Measurements from ENCODE around the gene TTC39B.
A peak's percentile ranks its signal among the peaks of the same experiment; 100 is the strongest.

Gene TTC39B

DNA sequence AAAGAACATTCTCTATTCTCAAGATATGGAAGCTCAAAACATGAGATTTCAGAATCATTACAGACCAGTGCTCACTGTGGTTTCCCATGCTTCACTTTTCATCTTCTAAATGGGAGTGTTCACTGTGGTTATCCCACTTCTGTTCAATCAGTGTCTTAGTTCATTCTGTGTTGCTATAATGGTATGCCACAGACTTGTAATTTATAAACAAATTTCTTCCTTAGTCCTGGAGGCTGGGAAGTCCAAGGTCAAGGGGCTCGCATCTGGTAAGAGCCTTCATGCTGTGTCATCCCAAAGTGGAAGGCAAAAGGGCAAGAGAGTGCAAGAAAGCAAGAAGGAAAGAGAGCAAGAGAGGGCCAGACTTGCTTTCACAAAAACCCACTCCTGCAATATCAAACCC lies 146.3 kb downstream of the TTC39B start:
- no peak for DNase-seq

DNA sequence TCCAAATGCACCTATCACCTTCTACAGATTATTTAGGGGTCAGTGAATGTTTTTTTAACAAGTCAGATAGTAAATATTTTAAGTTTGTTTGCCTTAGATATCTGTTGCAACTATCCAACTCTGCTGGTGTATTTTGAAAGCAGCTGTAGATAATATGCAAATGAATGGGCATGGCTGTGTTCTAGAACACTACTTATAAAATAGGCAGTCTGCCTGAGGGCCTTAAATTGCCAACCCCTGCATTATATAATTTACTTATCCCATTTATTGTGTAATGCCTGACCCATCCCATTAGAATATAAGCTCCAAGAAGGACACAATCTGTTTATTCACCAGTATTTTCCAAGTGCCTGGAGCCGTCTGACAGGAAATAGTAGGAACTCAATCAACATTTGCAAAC lies 149.0 kb downstream of the TTC39B start:
- peak; percentile 18 for DNase-seq

DNA sequence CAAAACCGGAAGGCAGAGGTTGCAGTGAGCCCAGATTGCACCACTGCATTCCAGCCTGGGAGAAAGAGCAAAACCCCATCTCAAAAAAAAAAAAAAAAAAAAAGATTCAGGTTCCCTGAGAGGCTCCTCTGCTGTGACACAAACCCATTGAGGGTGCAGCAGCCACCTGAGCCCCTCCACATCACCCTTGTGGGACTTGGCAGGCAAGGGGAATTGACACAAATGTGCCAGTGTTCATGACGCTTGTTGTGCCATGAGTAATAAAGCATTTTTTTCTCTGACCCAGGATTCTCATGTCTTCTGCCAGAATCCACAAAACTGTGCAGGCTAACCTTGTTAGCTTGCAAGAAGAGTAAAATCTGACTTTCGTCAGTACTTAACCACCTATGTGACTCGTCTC lies 149.6 kb downstream of the TTC39B start:
- no peak for DNase-seq

DNA sequence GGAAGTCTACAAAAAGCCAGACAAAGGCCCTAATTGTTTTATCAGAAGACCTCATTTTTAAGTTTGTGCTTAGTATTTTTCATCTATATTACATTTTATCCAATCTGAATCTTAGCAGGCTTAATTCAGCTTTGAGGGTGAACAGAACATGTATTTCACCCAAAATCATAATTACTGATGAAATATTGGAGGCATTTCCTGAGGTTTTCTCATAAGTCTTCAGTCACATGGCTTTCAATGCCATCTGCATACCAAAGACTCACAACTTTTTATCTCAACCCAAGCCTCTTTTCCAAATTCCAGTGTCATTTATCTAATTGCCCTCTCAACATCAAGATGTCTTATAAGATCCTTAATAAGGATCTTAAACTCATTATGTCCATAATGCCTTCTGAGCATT lies 150.8 kb downstream of the TTC39B start:
- DNase-seq, result peak; percentile 66

- no peak for DNase-seq
These were observed 151.2 kb downstream of the TTC39B start for GRCh38 chr9:15155826-15156225.

DNA sequence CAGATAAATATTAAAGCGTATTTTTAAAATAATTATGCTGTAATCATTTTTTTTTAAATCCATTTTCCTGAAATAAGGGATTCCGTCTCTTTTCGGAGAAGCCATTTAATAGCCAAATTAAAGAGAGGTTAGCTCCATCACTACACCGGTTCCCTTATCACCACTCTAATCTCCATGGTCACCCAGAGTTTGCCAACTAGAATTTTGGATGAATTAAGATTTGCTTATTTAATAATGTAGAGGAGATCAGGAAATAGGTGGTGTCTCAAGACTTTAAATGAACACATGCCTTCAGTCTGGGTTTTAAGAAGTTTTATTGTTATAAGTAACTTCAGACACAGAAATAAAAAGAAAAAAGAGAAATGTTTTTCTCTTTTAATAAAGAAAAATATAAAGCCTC lies 151.7 kb downstream of the TTC39B start:
- DNase-seq, result no peak

DNA sequence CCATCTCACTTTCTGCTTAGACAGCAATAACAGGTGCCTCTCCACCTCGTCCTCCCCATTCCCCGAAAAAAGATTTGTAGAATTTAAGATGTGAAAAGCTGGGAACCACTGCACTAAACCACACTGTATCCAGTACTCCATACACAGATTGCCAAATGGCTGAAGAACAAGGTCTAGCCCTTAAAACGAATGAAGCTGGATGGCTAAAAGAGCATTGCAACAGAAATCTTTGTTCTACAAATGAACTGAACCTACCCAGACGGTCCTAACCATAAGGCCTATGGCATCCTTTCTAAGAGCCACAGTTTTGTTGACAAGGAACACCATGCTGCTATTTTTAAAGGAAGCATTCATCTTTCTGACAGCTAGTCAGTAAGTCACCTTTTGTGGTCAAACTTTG lies 152.3 kb downstream of the TTC39B start:
- DNase-seq, result no peak

GRCh38 chr9:15153961-15154360 lies 153.1 kb downstream of the TTC39B start:
- DNase-seq, result no peak

DNA sequence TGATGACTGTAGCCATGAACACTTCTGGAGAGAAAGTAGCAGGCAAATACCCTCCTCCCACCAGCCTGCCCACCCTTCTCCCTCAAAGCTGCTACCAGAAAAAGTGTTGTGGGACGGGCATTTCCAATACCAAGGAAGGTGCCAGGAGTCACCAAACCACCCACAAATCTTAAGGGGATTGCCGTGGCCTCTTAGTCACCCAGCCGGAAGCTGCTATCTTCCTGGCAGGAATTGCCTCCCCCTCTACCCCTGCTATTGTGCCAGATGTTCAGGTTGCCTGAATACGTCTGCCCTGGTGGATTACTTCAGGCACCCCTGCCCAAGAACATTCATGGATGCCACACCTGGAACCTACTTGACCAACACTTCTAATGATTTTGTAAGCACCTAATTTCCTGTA lies 156.1 kb downstream of the TTC39B start:
- no peak for DNase-seq

GRCh38 chr9:15149450-15149849 lies 157.6 kb downstream of the TTC39B start:
- no peak for DNase-seq

DNA sequence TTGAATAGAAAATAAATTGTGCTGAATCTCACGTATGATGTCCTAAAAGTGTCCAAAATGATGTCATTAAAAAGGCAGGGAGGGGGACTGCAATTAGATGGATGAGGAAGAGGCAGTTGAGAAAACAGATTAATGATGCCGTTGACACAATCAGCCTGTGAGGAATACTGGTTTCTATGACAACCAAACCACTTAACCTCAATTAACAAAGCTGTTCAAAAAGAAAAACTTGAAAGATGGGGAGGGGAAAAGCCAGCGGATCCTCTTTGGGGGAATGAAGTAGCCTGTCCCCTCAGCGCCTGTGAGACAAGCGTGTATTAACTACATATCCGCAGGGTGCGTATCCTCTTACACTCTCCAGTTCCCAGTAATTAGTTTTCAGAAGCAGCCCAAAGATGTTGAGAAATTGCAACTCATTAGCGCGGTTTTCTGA lies 160.7 kb downstream of the TTC39B start:
- DNase-seq, result peak; percentile 57

DNA sequence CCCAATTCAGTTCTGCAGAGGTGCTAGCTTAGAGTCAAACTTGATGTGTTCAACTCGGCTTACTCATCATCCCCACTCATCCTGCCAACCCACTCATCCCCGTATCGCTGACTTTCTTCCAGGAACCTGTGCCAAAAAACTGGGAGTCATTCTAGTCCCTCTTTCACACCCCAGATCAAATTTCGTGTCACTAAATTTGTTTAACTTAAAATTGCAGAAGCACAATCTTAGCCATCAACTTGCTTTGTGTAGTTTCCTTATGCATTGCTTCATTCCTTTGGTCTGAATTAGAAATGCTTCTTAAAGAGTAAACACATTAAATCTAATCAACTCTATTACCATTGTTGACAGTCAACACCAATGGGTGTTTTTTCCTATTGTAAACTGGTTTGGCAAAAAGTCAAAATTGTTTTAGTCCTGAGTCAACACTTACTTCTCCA lies 162.4 kb downstream of the TTC39B start:
- no peak for DNase-seq

DNA sequence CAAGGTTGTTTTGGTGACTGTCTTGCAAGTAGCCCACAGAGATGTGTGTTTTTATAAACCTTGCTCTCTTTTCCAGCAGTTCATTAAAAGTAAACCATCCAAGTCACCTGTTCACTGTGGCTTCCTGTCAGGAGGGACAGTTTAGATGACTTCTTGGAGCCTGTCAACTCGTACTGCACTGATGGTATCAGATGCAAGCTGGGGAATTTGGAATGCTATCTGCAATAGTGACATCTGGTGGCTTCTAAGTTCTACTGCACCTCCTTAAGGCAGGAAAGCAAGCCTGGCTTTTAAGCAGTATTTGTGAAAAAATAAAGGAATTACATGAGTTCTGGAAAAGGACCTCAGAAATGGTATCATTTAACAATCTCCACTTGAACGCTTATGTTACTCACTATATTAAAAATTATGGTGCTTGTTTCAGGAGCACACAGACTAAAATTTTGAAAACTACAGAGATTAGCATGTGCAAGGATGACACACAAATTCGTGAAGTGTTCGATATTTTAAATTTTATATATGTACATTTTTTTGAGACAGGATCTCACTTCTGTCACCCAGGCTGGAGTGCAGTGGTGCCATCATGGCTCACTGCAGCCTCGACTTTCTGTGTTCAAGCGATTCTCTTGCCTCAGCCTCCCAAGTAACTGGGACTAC lies 164.0 kb downstream of the TTC39B start:
- DNase-seq, result peak; percentile 70

DNA sequence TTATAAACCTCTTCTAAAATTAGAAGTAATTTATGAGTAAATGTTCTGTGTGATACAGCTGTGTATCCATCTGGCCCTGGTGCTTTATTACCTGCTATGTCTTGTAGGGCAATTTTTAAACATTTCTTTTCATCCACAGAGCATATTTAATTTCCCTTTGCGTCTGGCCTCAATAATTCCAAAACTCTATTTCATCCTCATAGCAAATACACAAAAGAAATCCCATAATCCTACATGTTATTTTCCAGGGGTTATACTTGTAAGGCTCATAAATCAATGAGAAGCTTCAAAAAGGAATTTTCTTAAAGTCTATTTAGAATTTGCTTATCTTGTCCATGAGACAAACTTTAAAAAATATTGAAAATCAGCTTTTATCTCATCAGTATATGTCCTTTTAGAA lies 167.0 kb downstream of the TTC39B start:
- no peak for DNase-seq

- no peak for DNase-seq
These were observed 167.5 kb downstream of the TTC39B start for GRCh38 chr9:15139469-15139868.

- no peak for DNase-seq
These were observed 168.7 kb downstream of the TTC39B start for GRCh38 chr9:15138357-15138686.

- DNase-seq, result no peak
These were observed 169.2 kb downstream of the TTC39B start for GRCh38 chr9:15137658-15138356.

DNA sequence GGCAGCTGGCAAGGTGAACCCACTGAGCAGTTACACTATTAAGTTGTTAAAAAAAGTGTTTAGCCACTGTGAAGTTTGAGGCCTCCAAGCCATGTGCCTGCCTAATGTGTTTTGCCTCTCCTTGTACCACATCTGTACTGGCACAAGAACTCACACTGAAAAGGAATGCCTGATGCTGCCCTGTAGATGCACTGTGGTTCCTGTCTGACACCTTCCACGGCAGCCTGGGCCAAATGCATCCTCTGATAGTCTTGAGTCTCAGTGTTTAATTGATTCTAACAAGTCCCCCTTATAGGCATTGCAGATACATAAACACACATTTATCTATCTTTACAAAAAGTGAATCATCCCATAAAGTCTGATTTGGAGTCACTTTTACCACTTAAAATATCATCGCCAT lies 169.9 kb downstream of the TTC39B start:
- DNase-seq, result no peak

DNA sequence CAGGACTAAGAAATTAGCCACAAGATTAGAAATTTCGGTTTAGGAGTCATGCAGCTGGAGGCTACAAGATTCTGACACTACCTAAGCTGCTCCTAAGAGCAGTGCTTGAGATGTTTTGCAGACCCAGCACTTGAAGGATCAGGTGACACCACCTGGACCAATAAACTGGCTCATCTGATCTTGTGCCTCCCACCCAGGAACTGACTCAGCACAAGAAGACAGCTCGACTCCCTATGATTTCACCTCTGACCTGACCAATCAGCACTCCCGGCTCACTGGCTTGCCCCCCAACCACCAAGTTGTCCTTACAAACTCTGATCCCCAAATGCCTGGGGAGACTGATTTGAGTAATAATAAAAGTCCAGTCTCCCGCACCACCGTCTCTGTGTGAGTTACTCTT lies 170.4 kb downstream of the TTC39B start:
- peak; percentile 9 for DNase-seq

DNA sequence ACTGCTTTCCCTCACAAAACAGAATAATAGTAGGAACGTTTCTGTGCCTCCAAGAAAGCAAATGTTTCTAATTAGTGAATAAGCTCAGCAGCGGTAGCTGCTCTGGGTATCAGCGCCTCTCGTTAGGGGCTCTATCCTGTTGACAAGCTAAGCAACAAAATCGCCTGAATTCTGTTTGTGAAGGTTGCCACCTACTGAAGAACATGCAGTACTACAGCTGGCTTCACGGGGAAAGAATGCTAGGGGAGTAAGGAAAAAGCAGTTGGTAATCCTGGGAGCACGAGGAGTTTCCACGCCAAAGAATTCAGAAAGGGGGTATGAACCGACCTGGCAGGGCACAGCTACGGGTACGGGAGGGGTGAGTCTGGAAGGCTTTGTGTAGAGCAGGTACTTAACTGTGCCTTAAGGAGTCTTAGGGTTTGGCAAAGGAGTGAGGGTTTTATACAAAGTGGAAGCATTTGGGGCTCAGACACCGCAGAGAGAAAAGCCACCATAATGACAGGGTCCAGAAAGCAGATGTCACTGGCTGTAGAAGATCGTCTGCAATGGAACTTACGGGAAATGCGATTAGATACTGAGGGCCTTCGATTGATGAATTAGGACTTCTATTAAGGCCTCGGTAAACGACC lies 171.7 kb downstream of the TTC39B start:
- peak; percentile 90 for DNase-seq

- DNase-seq, result no peak
These were observed 173.5 kb downstream of the TTC39B start for GRCh38 chr9:15133488-15133887.

GRCh38 chr9:15132091-15132490 lies 174.9 kb downstream of the TTC39B start:
- DNase-seq, result no peak

- no peak for DNase-seq
These were observed 175.9 kb downstream of the TTC39B start for GRCh38 chr9:15131094-15131493.

- no peak for DNase-seq
These were observed 179.2 kb downstream of the TTC39B start for GRCh38 chr9:15127831-15128230.

GRCh38 chr9:15121630-15122029 lies 185.4 kb downstream of the TTC39B start:
- DNase-seq, result no peak

Data from NCI-H82 (cell line).